HEK293 (cell line): ENCODE measurements around the gene LTBP1.

ENCODE experiments used
- CTCF ChIA-PET: fragments of 350-600 bp; formaldehyde crosslinking; extraction: SDS; loops from one replicate; lab custom pipeline; 2021; ENCODE audit warnings: antibody characterized with exemption; lab: Yijun Ruan, JAX
- POLR2A ChIA-PET: fragments of 300-600 bp; formaldehyde crosslinking; extraction: SDS; loops from one replicate; lab custom pipeline; 2020; ENCODE audit warnings: antibody characterized with exemption, inconsistent platforms; lab: Yijun Ruan, JAX
- H3K27ac ChIP-seq: fragments of 200-500 bp; sonication (Bioruptor generic); 2 replicates; pipeline ENCODE4 v1.5.1; 2014; ENCODE audit warnings: low read depth, low read length, control low read depth, inconsistent platforms; ENCODE audit errors: extremely low read depth
- H3K36me3 ChIP-seq, 2 experiments: fragments of 200-500 bp in 1 of 2; sonication (Bioruptor generic) in 1 of 2; 1 replicate in 1 of 2; 2 replicates in 1 of 2; pipeline ENCODE4 v1.5.1; 2014 to 2017; ENCODE audit warnings: inconsistent platforms in 2 of 2, low read length in 2 of 2; ENCODE audit not compliant: control insufficient read depth in 2 of 2, insufficient read depth in 1 of 2
- H3K4me1 ChIP-seq: fragments of 200-500 bp; sonication (Bioruptor generic); 2 replicates; pipeline ENCODE4 v1.5.1; 2014; ENCODE audit warnings: mild to moderate bottlenecking, low read length, inconsistent platforms; ENCODE audit not compliant: control insufficient read depth, insufficient read depth
- H3K4me3 ChIP-seq: 2 replicates; pipeline ENCODE4 v1.5.1; 2011; ENCODE audit warnings: low read depth, mild to moderate bottlenecking, control low read depth, low read length, moderate library complexity
- H3K9me3 ChIP-seq: fragments of 200-500 bp; sonication (Bioruptor generic); 2 replicates; pipeline ENCODE4 v1.5.1; 2014; ENCODE audit warnings: low read depth, low read length, inconsistent platforms; ENCODE audit not compliant: control insufficient read depth, insufficient read depth
- FEZF1 ChIP-seq: fragments of 450-650 bp; formaldehyde crosslinking; IDR thresholded peaks from 2 replicates; pipeline ENCODE4 v1.5.1; 2016; ENCODE audit warnings: missing biosample characterization, missing genetic modification characterization
- KLF1 ChIP-seq: fragments of 450-650 bp; formaldehyde crosslinking; IDR thresholded peaks from 2 replicates; pipeline ENCODE4 v1.5.1; 2016; ENCODE audit warnings: missing biosample characterization, missing genetic modification characterization
- REPIN1 ChIP-seq: fragments of 450-650 bp; formaldehyde crosslinking; IDR thresholded peaks from 2 replicates; pipeline ENCODE4 v1.5.1; 2017; ENCODE audit warnings: missing biosample characterization, missing genetic modification characterization, low read depth
- SCRT2 ChIP-seq: fragments of 450-650 bp; formaldehyde crosslinking; IDR thresholded peaks from 2 replicates; pipeline ENCODE4 v1.5.1; 2016; ENCODE audit warnings: missing biosample characterization, missing genetic modification characterization
- TRIM28 ChIP-seq: IDR thresholded peaks from 2 replicates; pipeline ENCODE4 v1.6.1; 2011; ENCODE audit warnings: low read length, control low read depth, borderline replicate concordance
- ZBTB21 ChIP-seq: fragments of 450-650 bp; formaldehyde crosslinking; IDR thresholded peaks from 2 replicates; pipeline ENCODE4 v1.5.1; 2017; ENCODE audit warnings: missing biosample characterization, missing genetic modification characterization
- ZNF146 ChIP-seq: fragments of 450-650 bp; formaldehyde crosslinking; IDR thresholded peaks from 2 replicates; pipeline ENCODE4 v1.5.1; 2016; ENCODE audit warnings: missing biosample characterization, missing genetic modification characterization
- ZNF202 ChIP-seq: fragments of 450-650 bp; formaldehyde crosslinking; IDR thresholded peaks from 2 replicates; pipeline ENCODE4 v1.5.1; 2016; ENCODE audit warnings: missing biosample characterization, missing genetic modification characterization, borderline replicate concordance
- ZNF266 ChIP-seq: fragments of 450-650 bp; formaldehyde crosslinking; IDR thresholded peaks from 2 replicates; pipeline ENCODE4 v1.5.1; 2016; ENCODE audit warnings: missing biosample characterization, missing genetic modification characterization, low read depth
- ZNF292 ChIP-seq: fragments of 450-650 bp; formaldehyde crosslinking; IDR thresholded peaks from 2 replicates; pipeline ENCODE4 v1.5.1; 2016; ENCODE audit warnings: low read depth, missing biosample characterization, missing genetic modification characterization, borderline replicate concordance
- ZNF354C ChIP-seq: fragments of 450-650 bp; formaldehyde crosslinking; IDR thresholded peaks from 2 replicates; pipeline ENCODE4 v1.5.1; 2016; ENCODE audit warnings: missing biosample characterization, missing genetic modification characterization, low read depth, borderline replicate concordance
- ZNF501 ChIP-seq: fragments of 450-650 bp; formaldehyde crosslinking; IDR thresholded peaks from 2 replicates; pipeline ENCODE4 v1.5.1; 2016; ENCODE audit warnings: missing biosample characterization, missing genetic modification characterization
- ZNF555 ChIP-seq: fragments of 450-650 bp; formaldehyde crosslinking; conservative IDR thresholded peaks from 2 replicates; pipeline ENCODE4 v1.5.1; 2017; ENCODE audit warnings: missing biosample characterization, mild to moderate bottlenecking, missing genetic modification characterization, inconsistent platforms
- ZNF561 ChIP-seq: fragments of 450-650 bp; IDR thresholded peaks from 2 replicates; pipeline ENCODE4 v1.5.1; 2018; ENCODE audit warnings: missing biosample characterization, missing genetic modification characterization, borderline replicate concordance
- ZNF624 ChIP-seq: fragments of 450-650 bp; formaldehyde crosslinking; IDR thresholded peaks from 2 replicates; pipeline ENCODE4 v1.5.1; 2017; ENCODE audit warnings: missing biosample characterization, missing genetic modification characterization
- ZNF658 ChIP-seq: fragments of 450-650 bp; formaldehyde crosslinking; IDR thresholded peaks from 2 replicates; pipeline ENCODE4; 2016; ENCODE audit warnings: missing biosample characterization, missing genetic modification characterization
- ZXDB ChIP-seq: fragments of 450-650 bp; formaldehyde crosslinking; IDR thresholded peaks from 2 replicates; pipeline ENCODE4 v1.5.1; 2016; ENCODE audit warnings: missing biosample characterization, missing genetic modification characterization
- TF ChIP-seq, protein P1 (sequence below): fragments of 450-650 bp; formaldehyde crosslinking; IDR thresholded peaks from 2 replicates; pipeline ENCODE4 v1.5.1; 2016; ENCODE audit warnings: missing biosample characterization, missing genetic modification characterization
- TF ChIP-seq, protein P2 (sequence below): fragments of 450-650 bp; formaldehyde crosslinking; IDR thresholded peaks from 2 replicates; pipeline ENCODE4 v1.5.1; 2016; ENCODE audit warnings: missing biosample characterization, missing genetic modification characterization
- TF ChIP-seq, protein P3 (sequence below): fragments of 450-650 bp; formaldehyde crosslinking; IDR thresholded peaks from 2 replicates; pipeline ENCODE4 v1.5.1; 2016; ENCODE audit warnings: missing biosample characterization, missing genetic modification characterization
- TF ChIP-seq, protein P4 (sequence below): fragments of 450-650 bp; formaldehyde crosslinking; IDR thresholded peaks from 2 replicates; pipeline ENCODE4 v1.5.1; 2016; ENCODE audit warnings: missing biosample characterization, missing genetic modification characterization, low read depth

Gene LTBP1

DNA sequence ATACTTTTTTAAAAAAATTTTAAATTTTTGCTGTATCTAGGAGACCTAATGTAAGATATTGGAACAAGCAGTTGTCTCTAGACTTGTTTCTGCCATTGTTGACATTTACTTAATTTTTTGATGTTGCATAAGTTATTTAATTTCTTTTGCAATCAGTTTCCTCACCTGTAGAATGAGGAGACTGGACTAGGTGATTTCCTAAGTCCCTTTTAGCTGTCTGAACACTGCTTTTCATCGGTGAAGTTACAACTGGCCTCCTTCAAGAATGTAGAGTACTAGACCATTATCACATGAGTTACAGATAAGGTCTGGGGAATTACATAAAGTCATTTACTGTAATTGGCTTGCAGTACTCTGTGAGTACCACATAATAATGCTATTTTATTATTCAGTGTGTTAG, 147.6 kb downstream of the LTBP1 start:
- ChIA-PET POLR2A (no interaction called here), CTCF (no interaction called here)
- H3K27ac ChIP-seq: no peak overlapping the region
- no peak overlapping the region for H3K4me3 ChIP-seq
- H3K4me1 ChIP-seq: no peaks in the 10 kb centered on the region
- no peaks in the 10 kb centered on the region for H3K36me3 ChIP-seq
- TF ChIP-seq ZNF354C (tag by site-specific recombination) (no peak), ZNF501 (no peak), ZNF146 (tag by site-specific recombination) (no peak)
- TF ChIP-seq, protein P1, sequence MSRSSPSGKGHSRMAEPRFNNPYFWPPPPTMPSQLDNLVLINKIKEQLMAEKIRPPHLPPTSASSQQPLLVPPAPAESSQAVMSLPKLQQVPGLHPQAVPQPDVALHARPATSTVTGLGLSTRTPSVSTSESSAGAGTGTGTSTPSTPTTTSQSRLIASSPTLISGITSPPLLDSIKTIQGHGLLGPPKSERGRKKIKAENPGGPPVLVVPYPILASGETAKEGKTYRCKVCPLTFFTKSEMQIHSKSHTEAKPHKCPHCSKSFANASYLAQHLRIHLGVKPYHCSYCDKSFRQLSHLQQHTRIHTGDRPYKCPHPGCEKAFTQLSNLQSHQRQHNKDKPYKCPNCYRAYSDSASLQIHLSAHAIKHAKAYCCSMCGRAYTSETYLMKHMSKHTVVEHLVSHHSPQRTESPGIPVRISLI (tag by site-specific recombination): no peak
- H3K9me3 ChIP-seq: no peaks in the 10 kb centered on the region

DNA sequence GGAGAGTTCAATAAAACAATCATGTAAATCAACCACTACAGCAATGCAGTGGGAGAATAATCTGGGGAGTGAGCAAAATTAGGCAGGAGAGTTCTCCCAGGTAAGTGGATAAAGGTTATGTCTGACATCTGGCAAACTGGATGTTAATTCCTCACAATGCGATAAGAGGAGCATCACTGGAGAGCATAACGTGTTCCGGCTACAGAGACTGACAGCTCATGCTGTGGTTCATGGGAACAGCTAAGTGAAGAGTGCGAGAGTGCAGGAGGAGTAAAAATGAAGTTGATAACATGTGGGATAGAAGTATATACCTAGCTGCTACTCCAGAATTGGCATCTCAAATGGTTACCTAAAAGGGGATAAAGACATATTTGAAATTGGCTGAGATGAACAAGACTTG, 153.2 kb downstream of the LTBP1 start:
- CTCF ChIA-PET: no interaction called here
- no peak overlapping the region for H3K4me3 ChIP-seq
- TF ChIP-seq, protein P2, sequence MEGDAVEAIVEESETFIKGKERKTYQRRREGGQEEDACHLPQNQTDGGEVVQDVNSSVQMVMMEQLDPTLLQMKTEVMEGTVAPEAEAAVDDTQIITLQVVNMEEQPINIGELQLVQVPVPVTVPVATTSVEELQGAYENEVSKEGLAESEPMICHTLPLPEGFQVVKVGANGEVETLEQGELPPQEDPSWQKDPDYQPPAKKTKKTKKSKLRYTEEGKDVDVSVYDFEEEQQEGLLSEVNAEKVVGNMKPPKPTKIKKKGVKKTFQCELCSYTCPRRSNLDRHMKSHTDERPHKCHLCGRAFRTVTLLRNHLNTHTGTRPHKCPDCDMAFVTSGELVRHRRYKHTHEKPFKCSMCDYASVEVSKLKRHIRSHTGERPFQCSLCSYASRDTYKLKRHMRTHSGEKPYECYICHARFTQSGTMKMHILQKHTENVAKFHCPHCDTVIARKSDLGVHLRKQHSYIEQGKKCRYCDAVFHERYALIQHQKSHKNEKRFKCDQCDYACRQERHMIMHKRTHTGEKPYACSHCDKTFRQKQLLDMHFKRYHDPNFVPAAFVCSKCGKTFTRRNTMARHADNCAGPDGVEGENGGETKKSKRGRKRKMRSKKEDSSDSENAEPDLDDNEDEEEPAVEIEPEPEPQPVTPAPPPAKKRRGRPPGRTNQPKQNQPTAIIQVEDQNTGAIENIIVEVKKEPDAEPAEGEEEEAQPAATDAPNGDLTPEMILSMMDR: no peak
- no peak for TF ChIP-seq ZNF202 (tag by site-specific recombination)
- TF ChIP-seq, protein P1 (tag by site-specific recombination): no peak
- TF ChIP-seq, protein P3, sequence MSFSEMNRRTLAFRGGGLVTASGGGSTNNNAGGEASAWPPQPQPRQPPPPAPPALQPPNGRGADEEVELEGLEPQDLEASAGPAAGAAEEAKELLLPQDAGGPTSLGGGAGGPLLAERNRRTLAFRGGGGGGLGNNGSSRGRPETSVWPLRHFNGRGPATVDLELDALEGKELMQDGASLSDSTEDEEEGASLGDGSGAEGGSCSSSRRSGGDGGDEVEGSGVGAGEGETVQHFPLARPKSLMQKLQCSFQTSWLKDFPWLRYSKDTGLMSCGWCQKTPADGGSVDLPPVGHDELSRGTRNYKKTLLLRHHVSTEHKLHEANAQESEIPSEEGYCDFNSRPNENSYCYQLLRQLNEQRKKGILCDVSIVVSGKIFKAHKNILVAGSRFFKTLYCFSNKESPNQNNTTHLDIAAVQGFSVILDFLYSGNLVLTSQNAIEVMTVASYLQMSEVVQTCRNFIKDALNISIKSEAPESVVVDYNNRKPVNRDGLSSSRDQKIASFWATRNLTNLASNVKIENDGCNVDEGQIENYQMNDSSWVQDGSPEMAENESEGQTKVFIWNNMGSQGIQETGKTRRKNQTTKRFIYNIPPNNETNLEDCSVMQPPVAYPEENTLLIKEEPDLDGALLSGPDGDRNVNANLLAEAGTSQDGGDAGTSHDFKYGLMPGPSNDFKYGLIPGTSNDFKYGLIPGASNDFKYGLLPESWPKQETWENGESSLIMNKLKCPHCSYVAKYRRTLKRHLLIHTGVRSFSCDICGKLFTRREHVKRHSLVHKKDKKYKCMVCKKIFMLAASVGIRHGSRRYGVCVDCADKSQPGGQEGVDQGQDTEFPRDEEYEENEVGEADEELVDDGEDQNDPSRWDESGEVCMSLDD (tag by site-specific recombination): no peak
- TF ChIP-seq KLF1 (tag by site-specific recombination): no peak
- no peak for TF ChIP-seq ZNF624 (tag by site-specific recombination)
- no peak for TF ChIP-seq TRIM28
- no peak for TF ChIP-seq REPIN1 (tag by site-specific recombination)
- TF ChIP-seq ZNF266 (tag by site-specific recombination): no peak
- no peak for TF ChIP-seq ZNF292
- TF ChIP-seq ZBTB21: no peak
- no peaks in the 10 kb centered on the region for H3K4me1 ChIP-seq
- POLR2A ChIA-PET: no interaction called here
- no peaks in the 10 kb centered on the region for H3K9me3 ChIP-seq
- no peaks in the 10 kb centered on the region for H3K36me3 ChIP-seq
- no peak overlapping the region for H3K27ac ChIP-seq

DNA sequence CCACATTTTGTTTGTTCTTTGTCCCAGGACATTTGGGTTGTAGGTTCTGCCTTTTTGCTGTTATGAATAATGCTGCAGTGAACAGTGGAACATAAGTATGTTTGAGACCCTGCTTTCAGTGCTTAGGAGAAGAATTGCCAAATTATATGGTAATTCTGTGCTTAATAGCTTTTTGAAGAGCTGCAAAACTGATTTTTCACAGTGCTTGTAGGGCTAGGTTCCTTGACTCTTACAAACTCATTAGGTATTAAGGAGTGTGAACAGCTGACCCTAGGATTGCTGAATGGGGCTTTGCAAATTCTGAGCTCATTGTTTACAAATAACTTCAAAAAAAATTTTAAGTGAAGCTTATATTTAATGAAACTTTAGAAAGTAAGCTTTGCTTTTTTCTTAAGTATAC, 154.2 kb downstream of the LTBP1 start:
- CTCF ChIA-PET: interaction anchor here (0.6 kb wide), 1 partner anchor 26 kb away, joined by 7 read pairs; no protein-coding TSS in a partner anchor

More for the DNA sequence above, 154.2 kb downstream of the LTBP1 start:
- Histone ChIP-seq H3K4me1 (no peaks in the 10 kb centered on the region), H3K9me3 (no peaks in the 10 kb centered on the region), H3K36me3 (no peaks in the 10 kb centered on the region), H3K27ac (no peak overlapping the region), H3K4me3 (no peak overlapping the region)
- TF ChIP-seq, protein P4, sequence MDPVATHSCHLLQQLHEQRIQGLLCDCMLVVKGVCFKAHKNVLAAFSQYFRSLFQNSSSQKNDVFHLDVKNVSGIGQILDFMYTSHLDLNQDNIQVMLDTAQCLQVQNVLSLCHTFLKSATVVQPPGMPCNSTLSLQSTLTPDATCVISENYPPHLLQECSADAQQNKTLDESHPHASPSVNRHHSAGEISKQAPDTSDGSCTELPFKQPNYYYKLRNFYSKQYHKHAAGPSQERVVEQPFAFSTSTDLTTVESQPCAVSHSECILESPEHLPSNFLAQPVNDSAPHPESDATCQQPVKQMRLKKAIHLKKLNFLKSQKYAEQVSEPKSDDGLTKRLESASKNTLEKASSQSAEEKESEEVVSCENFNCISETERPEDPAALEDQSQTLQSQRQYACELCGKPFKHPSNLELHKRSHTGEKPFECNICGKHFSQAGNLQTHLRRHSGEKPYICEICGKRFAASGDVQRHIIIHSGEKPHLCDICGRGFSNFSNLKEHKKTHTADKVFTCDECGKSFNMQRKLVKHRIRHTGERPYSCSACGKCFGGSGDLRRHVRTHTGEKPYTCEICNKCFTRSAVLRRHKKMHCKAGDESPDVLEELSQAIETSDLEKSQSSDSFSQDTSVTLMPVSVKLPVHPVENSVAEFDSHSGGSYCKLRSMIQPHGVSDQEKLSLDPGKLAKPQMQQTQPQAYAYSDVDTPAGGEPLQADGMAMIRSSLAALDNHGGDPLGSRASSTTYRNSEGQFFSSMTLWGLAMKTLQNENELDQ (tag by site-specific recombination): no peak
- no peak for TF ChIP-seq SCRT2 (tag by site-specific recombination)
- TF ChIP-seq FEZF1: no peak
- TF ChIP-seq ZNF561 (tag by site-specific recombination): no peak
- TF ChIP-seq ZXDB (tag by site-specific recombination): no peak
- no peak for TF ChIP-seq ZNF555
- TF ChIP-seq ZNF658 (tag by site-specific recombination): no peak
- POLR2A ChIA-PET: no interaction called here
